K562 (cell line): ENCODE results near the gene PIP5KL1. TPM values are rescaled to one million over a fixed set of nuclear protein-coding genes. Genes with fewer than 3 reads are reported as not detected.
A peak's percentile ranks its signal among the peaks of the same experiment; 100 is the strongest.

Source experiments
- ARID2 ChIP-seq: fragments of 450-650 bp; IDR thresholded peaks from 2 replicates; pipeline ENCODE4 v1.6.1; 2017; ENCODE audit warnings: antibody characterized with exemption, mild to moderate bottlenecking
- ASH1L ChIP-seq: fragments of 450-650 bp; IDR thresholded peaks from 2 replicates; pipeline ENCODE4 v1.6.1; 2018; ENCODE audit warnings: borderline replicate concordance, mild to moderate bottlenecking, low read depth; ENCODE audit not compliant: partially characterized antibody
- BCOR ChIP-seq: fragments of 450-650 bp; IDR thresholded peaks from 2 replicates; pipeline ENCODE4 v1.6.1; 2016
- CHD1 ChIP-seq: fragments of 200-600 bp; sonication (generic); IDR thresholded peaks from one replicate; pipeline ENCODE4 v1.6.1; 2012; ENCODE audit warnings: mild to moderate bottlenecking, moderate library complexity, low read length, inconsistent platforms
- EP400 ChIP-seq: fragments of 450-650 bp; IDR thresholded peaks from 2 replicates; pipeline ENCODE4 v1.6.1; 2017; ENCODE audit warnings: antibody characterized with exemption, mild to moderate bottlenecking, moderate library complexity
- ESRRA ChIP-seq: fragments of 450-650 bp; IDR thresholded peaks from 2 replicates; pipeline ENCODE4 v1.6.1; 2014; ENCODE audit warnings: low read depth, mild to moderate bottlenecking, moderate library complexity, borderline replicate concordance
- ETV5 ChIP-seq: sonication (generic); formaldehyde crosslinking; IDR thresholded peaks from 2 replicates; pipeline ENCODE4 v1.4.0; 2020; ENCODE audit warnings: low read depth, mild to moderate bottlenecking, missing genetic modification reagents
- FOXA1 ChIP-seq: fragments of 450-650 bp; IDR thresholded peaks from 2 replicates; pipeline ENCODE4 v1.6.1; 2016; ENCODE audit warnings: mild to moderate bottlenecking, borderline replicate concordance
- HNRNPH1 ChIP-seq: fragments of 200-400 bp; formaldehyde crosslinking; optimal IDR thresholded peaks from 2 replicates; pipeline ENCODE3; 2017; ENCODE audit warnings: low read depth, mild to moderate bottlenecking, low read length, moderate library complexity
- KDM1A ChIP-seq, 2 experiments: fragments of 450-650 bp; IDR thresholded peaks; 2 replicates each; pipeline ENCODE4 v1.6.1; 2016; ENCODE audit warnings: mild to moderate bottlenecking in 2 of 2
- NCOA2 ChIP-seq, 2 experiments: fragments of 450-650 bp; IDR thresholded peaks; 2 replicates each; pipeline ENCODE4 v1.6.1; 2018; ENCODE audit warnings: mild to moderate bottlenecking in 2 of 2, moderate library complexity in 1 of 2; ENCODE audit not compliant: partially characterized antibody in 2 of 2
- PRDM10 ChIP-seq: fragments of 450-650 bp; IDR thresholded peaks from 2 replicates; pipeline ENCODE4 v1.6.1; 2018; ENCODE audit not compliant: partially characterized antibody
- SMAD4 ChIP-seq: fragments of 250-450 bp; sonication (Bioruptor Pico); conservative IDR thresholded peaks from 2 replicates; pipeline ENCODE4 v1.8.0; 2021; ENCODE audit warnings: inconsistent platforms, mild to moderate bottlenecking, moderate library complexity
- ZBED1 ChIP-seq: IDR thresholded peaks from 2 replicates; pipeline ENCODE4 v1.6.1; 2014
- ZBTB2 ChIP-seq: fragments of 450-650 bp; IDR thresholded peaks from 2 replicates; pipeline ENCODE4 v1.6.1; 2016; ENCODE audit warnings: antibody characterized with exemption
- ZKSCAN1 ChIP-seq: fragments of 150-350 bp; IDR thresholded peaks from 2 replicates; pipeline ENCODE4 v1.6.1; 2016; ENCODE audit warnings: low read depth, low read length
- ZNF57 ChIP-seq: fragments of 450-650 bp; formaldehyde crosslinking; IDR thresholded peaks from 2 replicates; pipeline ENCODE4 v1.4.0; 2020; ENCODE audit warnings: mild to moderate bottlenecking, moderate library complexity
- polyA plus RNA-seq, 8 experiments: library from polyadenylated mRNA; depleted of rRNA in 4 of 8; stranded (reverse) in 5 of 8; unstranded in 3 of 8; fragments of >200 nt; fragmentation: Nextera tagmentation in 2 of 8; fragmentation: Illumina TruSeq in 1 of 8; extraction: Ambion mirVana in 2 of 8; extraction: Trizol in 1 of 8; gene quantifications; 2 replicates each; pipeline versions ENCODE4 v1.2.1 to v1.2.3, GENCODE V29; 2011 to 2014; ENCODE audit warnings: inconsistent platforms in 1 of 8, missing spikeins in 1 of 8
- total RNA-seq, 7 experiments: library from RNA; depleted of rRNA in 6 of 7; stranded (reverse); fragments of >200 nt in 6 of 7; fragmentation: Illumina TruSeq in 2 of 7; extraction: Trizol in 2 of 7; gene quantifications; 2 replicates each; pipeline versions ENCODE4 v1.2.1 to v1.2.3, GENCODE V29; 2011 to 2021; ENCODE audit warnings: low replicate concordance in 1 of 7
- TF ChIP-seq, protein P1 (sequence below): sonication (generic); IDR thresholded peaks from 2 replicates; pipeline ENCODE4 v1.6.1; 2016
- TF ChIP-seq, protein P2 (sequence below): sonication (generic); formaldehyde crosslinking; IDR thresholded peaks from 2 replicates; pipeline ENCODE4 v1.8.0; 2022; ENCODE audit warnings: mild to moderate bottlenecking, missing genetic modification reagents, borderline replicate concordance

PIP5KL1 gene
- total and polyA plus RNA-seq, 9 of the 15 experiments (the other 6 are each of a cell fraction or from before 2014, with no cell fraction given) = 0.18 to 4.8 (median 1.2) TPM

DNA sequence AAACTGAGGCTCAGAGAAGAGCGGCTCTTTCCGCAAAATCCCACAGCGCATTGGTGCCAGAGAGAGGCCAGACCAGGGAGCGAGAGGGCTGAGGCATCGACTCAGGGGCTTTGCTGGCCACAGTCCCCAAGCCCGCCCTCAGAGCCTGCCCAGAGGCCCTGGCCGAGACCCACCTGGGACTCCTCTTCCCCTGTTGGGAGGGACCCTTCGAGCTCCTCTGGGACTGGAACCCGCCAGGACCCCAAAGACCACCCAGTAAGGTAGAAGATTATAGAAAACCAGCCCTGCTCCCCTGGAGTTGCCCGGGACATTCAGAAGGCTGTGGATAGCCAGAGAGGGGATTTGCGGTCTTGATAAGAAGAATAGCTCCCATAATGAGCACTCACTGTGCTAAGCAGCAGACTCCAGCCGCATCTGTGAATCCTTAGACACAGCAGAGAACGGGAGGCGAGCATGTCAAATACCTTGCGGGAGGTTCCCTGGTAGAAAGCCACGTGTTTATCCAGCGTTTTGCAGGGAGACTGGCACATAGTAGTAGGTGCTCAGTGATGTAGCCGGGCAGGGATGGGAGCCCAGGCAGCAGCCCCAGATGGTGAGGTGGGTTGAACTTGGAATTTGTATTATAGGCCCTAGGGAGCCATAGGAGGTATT is 52.5 kb downstream of the PIP5KL1 start (continued):
- TF ChIP-seq ZNF57 (CRISPR knock-in tag) (no peak), EP400 (no peak), NCOA2 (IDR thresholded peaks at IDR 0.05; ENCODE audit: partially characterized antibody in 2 of 2) (no peak), ZBTB2 (no peak), ESRRA (no peak), ASH1L (no peak), ZBED1 (no peak), ETV5 (CRISPR knock-in tag) (peak; percentile 34), KDM1A (IDR thresholded peaks at IDR 0.05) (0 out of 4 replicates have a peak, but pooled peaks have one; percentile 40 to 64), CHD1 (peak; percentile 17), SMAD4 (CRISPR knock-in tag) (0 out of 2 replicates have a peak, but pooled peaks have one; percentile 14), ZKSCAN1 (no peak), HNRNPH1 (no peak), FOXA1 (no peak), PRDM10 (peak; percentile 67), BCOR (peak; percentile 84), ARID2 (no peak)
- TF ChIP-seq, protein P1, sequence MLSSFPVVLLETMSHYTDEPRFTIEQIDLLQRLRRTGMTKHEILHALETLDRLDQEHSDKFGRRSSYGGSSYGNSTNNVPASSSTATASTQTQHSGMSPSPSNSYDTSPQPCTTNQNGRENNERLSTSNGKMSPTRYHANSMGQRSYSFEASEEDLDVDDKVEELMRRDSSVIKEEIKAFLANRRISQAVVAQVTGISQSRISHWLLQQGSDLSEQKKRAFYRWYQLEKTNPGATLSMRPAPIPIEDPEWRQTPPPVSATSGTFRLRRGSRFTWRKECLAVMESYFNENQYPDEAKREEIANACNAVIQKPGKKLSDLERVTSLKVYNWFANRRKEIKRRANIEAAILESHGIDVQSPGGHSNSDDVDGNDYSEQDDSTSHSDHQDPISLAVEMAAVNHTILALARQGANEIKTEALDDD = no peak
- TF ChIP-seq, protein P2, sequence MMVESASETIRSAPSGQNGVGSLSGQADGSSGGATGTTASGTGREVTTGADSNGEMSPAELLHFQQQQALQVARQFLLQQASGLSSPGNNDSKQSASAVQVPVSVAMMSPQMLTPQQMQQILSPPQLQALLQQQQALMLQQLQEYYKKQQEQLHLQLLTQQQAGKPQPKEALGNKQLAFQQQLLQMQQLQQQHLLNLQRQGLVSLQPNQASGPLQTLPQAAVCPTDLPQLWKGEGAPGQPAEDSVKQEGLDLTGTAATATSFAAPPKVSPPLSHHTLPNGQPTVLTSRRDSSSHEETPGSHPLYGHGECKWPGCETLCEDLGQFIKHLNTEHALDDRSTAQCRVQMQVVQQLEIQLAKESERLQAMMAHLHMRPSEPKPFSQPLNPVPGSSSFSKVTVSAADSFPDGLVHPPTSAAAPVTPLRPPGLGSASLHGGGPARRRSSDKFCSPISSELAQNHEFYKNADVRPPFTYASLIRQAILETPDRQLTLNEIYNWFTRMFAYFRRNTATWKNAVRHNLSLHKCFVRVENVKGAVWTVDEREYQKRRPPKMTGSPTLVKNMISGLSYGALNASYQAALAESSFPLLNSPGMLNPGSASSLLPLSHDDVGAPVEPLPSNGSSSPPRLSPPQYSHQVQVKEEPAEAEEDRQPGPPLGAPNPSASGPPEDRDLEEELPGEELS (CRISPR knock-in tag) = 0 out of 2 replicates have a peak, but pooled peaks have one; percentile 61
- TF ChIP-seq, all 486 proteins: peak for 26
